CD4-positive, alpha-beta T cell treated with Interleukin-4 for 4 hours (primary cell): Measurements from ENCODE around the gene C5orf34.
"Not testable (repeated sequence)": the region's sequence is repeated elsewhere in the genome, so short reads cannot be mapped to it uniquely, and the experiment has no call there.

Experiments
- DNase-seq: peaks from one replicate; pipeline ENCODE4 v3.0.0-alpha.2; 2020

The C5orf34 gene

GRCh38 chr5:43514471-43514815 lies 505 bp downstream of the C5orf34 start:
- DNase-seq = no peak

- DNase-seq = no peak
Observed at GRCh38 chr5:43514025-43514424, 923 bp downstream of the C5orf34 start.

- DNase-seq = not testable (repeated sequence)
Observed at GRCh38 chr5:43511062-43511461, 3.9 kb downstream of the C5orf34 start.

GRCh38 chr5:43498581-43498980 lies 16.4 kb downstream of the C5orf34 start:
- DNase-seq = no peak

GRCh38 chr5:43497311-43498104 lies 17.4 kb downstream of the C5orf34 start:
- DNase-seq = no peak

- no peak for DNase-seq
Observed at GRCh38 chr5:43491326-43491725, 23.6 kb downstream of the C5orf34 start.

GRCh38 chr5:43486353-43486752 lies 28.6 kb downstream of the C5orf34 start:
- DNase-seq = no peak

- peak; percentile 3 for DNase-seq
Observed at GRCh38 chr5:43485406-43485805, 29.5 kb downstream of the C5orf34 start.

GRCh38 chr5:43484106-43484849 lies 30.7 kb downstream of the C5orf34 start:
- peak; percentile 88 for DNase-seq

GRCh38 chr5:43483298-43484105 lies 31.4 kb downstream of the C5orf34 start, which contains the start of gene TMEM267:
TMEM267 (minus strand) TSS chr5:43483865; CDS start chr5:43453969, 29,896 bp downstream.
- DNase-seq = peak; percentile 93

- DNase-seq = no peak
Observed at GRCh38 chr5:43482490-43483297, 32.3 kb downstream of the C5orf34 start.

GRCh38 chr5:43469671-43470391 lies 45.1 kb downstream of the C5orf34 start:
- DNase-seq = no peak

GRCh38 chr5:43467100-43467499 lies 47.8 kb downstream of the C5orf34 start:
- DNase-seq = no peak

- not testable (repeated sequence) for DNase-seq
Observed at GRCh38 chr5:43465455-43465854, 49.5 kb downstream of the C5orf34 start.

- no peak for DNase-seq
Observed at GRCh38 chr5:43461066-43461465, 53.9 kb downstream of the C5orf34 start.

- DNase-seq = no peak
Observed at GRCh38 chr5:43456556-43456955, 58.4 kb downstream of the C5orf34 start.

GRCh38 chr5:43441575-43441974 lies 73.4 kb downstream of the C5orf34 start:
- DNase-seq = not testable (repeated sequence)

- no peak for DNase-seq
Observed at GRCh38 chr5:43437062-43437660, 77.8 kb downstream of the C5orf34 start.
